ENCODE results near the gene HES5.

DNA sequence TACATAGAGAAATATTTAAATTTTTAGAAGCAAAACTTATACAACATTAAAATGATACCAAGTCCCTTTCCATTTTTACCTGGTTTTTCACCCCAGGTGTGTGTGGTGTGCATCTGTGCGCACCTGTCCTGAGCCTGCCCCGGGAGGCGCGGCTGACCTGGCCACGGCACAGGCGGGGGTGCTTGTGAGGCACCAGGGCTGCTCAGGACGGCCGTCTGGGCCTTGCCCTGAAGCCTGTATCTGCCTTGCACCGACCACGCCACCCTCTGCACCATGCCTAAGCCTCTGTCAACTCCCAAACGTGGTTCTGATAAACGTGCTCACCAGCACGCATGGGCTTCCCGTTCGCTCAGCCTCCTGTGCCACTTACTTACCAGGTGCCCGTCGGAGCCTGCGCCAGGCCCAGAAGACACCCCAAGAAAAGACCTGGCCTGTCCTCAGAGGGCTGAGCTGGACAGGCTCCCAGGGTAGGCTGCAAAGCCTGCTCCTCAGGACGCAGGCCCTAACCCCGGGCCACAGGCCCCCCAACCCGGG lies 24.5 kb downstream of the HES5 start:
- TF ChIP-seq LEF1 (IDR thresholded peaks at IDR 0.05; ENCODE audit: borderline replicate concordance) (no peak), FOXM1 (IDR thresholded peaks at IDR 0.05; ENCODE audit: borderline replicate concordance) (no peak), SP1 (IDR thresholded peaks at IDR 0.05) (no peak), BHLHE40 (IDR thresholded peaks at IDR 0.05; ENCODE audit: borderline replicate concordance) (no peak), ZNF384 (IDR thresholded peaks at IDR 0.05) (no peak), FOXA1 (IDR thresholded peaks at IDR 0.05) (no peak), L3MBTL2 (conservative IDR thresholded peaks at IDR 0.05) (no peak), HDGF (IDR thresholded peaks at IDR 0.05; ENCODE audit: borderline replicate concordance) (no peak), NFRKB (IDR thresholded peaks at IDR 0.05) (no peak), CTBP1 (IDR thresholded peaks at IDR 0.05; ENCODE audit: borderline replicate concordance) (no peak), ELF4 (IDR thresholded peaks at IDR 0.05) (no peak), ARNT (IDR thresholded peaks at IDR 0.05) (no peak)
- TF ChIP-seq, protein P1, sequence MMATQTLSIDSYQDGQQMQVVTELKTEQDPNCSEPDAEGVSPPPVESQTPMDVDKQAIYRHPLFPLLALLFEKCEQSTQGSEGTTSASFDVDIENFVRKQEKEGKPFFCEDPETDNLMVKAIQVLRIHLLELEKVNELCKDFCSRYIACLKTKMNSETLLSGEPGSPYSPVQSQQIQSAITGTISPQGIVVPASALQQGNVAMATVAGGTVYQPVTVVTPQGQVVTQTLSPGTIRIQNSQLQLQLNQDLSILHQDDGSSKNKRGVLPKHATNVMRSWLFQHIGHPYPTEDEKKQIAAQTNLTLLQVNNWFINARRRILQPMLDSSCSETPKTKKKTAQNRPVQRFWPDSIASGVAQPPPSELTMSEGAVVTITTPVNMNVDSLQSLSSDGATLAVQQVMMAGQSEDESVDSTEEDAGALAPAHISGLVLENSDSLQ (IDR thresholded peaks at IDR 0.05), result no peak
